ENCODE results near the gene UBTF. TPM values are rescaled to one million over a fixed set of nuclear protein-coding genes. Genes with fewer than 3 reads are reported as not detected.

UBTF gene
- total RNA-seq, 6 experiments from 2014 or later = 58.6 to 69.1 (median 65.6) TPM

DNA sequence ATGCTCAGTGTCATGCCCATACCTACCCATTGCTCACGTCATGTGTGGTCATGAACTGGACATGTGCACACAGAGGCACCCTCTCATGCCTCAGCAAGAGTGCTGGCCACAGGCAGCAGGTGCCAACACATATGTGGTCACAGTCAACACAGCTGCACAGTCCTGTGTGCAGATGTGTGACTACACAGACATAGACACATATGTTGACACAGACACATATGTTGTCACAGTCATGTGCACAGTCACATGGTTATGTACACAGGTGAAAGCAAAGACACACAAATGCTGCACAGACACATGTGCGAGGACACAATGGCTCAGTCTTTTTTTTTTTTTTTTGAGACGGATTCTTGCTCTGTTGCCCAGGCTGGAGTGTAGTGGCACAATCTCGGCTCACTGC lies 37.2 kb upstream of the UBTF start:
- Mint-ChIP-seq H3K9me3 (no peaks in the 10 kb centered on the region), H3K4me1 (ENCODE audit: low read depth) (no peaks in the 10 kb centered on the region), H3K27me3 (ENCODE audit: insufficient read depth) (peaks cover 31% of the 10 kb centered on the region), H3K27ac (no peak overlapping the region), H3K36me3 (ENCODE audit: low read depth) (no peaks in the 10 kb centered on the region), H3K4me3 (no peak overlapping the region)
- DNase-seq = no peak
- no peak for TF ChIP-seq CTCF (IDR thresholded peaks at IDR 0.05)

GRCh38 chr17:44255915-44256314 lies 36.4 kb upstream of the UBTF start:
- no peak for TF ChIP-seq CTCF (IDR thresholded peaks at IDR 0.05)
- Mint-ChIP-seq H3K4me3 (no peak overlapping the region), H3K36me3 (ENCODE audit: low read depth) (no peaks in the 10 kb centered on the region), H3K4me1 (ENCODE audit: low read depth) (no peaks in the 10 kb centered on the region), H3K27me3 (ENCODE audit: insufficient read depth) (peaks cover 31% of the 10 kb centered on the region), H3K27ac (no peak overlapping the region), H3K9me3 (no peaks in the 10 kb centered on the region)
- no peak for DNase-seq

DNA sequence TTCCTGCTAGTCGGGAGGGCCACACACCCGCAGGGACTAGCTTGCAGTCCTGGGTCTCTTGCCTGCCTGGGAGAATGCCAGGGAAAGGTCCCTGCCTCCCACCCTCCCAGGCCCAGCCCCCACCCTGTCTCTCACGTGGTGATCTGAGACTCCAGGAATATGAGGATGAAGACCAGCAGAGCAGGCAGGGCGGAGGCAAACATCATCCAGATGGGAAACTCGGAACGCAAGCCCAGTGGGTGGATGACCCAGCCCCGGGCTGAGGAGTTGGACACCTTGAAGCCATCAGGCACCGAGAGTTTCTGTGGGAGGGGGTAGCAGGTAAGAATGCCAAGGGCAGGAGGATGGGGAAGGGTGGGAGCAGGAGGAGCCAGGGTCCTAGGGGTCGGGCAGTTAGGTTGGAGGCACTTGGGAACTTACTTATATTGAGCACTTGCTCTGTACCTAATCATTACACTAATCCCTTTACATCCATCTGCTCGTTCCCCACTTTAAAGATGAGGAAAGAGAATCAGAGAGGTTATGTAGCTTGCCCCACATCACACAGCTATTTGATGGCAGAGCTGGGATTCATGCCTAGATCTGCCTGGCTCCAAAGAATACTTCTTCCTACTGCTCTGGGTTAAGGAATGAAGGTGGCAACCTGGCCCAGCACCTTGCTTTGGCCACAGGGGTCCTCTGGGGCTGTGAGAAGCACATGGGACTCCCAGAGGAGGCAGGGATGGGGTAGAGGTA lies 35.1 kb upstream of the UBTF start:
- no peaks in the 10 kb centered on the region for H3K9me3 Mint-ChIP-seq
- H3K4me3 Mint-ChIP-seq = no peak overlapping the region
- no peak for TF ChIP-seq CTCF (IDR thresholded peaks at IDR 0.05)
- H3K27me3 Mint-ChIP-seq (ENCODE audit: insufficient read depth) = peaks cover 32% of the 10 kb centered on the region
- DNase-seq = no peak
- no peak overlapping the region for H3K27ac Mint-ChIP-seq
- no peaks in the 10 kb centered on the region for H3K36me3 Mint-ChIP-seq (ENCODE audit: low read depth)
- no peaks in the 10 kb centered on the region for H3K4me1 Mint-ChIP-seq (ENCODE audit: low read depth)

GRCh38 chr17:44253006-44253405 lies 33.5 kb upstream of the UBTF start:
- peaks cover 36% of the 10 kb centered on the region for H3K27me3 Mint-ChIP-seq (ENCODE audit: insufficient read depth)
- H3K9me3 Mint-ChIP-seq = no peaks in the 10 kb centered on the region
- H3K27ac Mint-ChIP-seq = no peak overlapping the region
- no peaks in the 10 kb centered on the region for H3K4me1 Mint-ChIP-seq (ENCODE audit: low read depth)
- DNase-seq = no peak
- TF ChIP-seq CTCF (IDR thresholded peaks at IDR 0.05) = no peak
- H3K4me3 Mint-ChIP-seq = no peak overlapping the region
- no peaks in the 10 kb centered on the region for H3K36me3 Mint-ChIP-seq (ENCODE audit: low read depth)

DNA sequence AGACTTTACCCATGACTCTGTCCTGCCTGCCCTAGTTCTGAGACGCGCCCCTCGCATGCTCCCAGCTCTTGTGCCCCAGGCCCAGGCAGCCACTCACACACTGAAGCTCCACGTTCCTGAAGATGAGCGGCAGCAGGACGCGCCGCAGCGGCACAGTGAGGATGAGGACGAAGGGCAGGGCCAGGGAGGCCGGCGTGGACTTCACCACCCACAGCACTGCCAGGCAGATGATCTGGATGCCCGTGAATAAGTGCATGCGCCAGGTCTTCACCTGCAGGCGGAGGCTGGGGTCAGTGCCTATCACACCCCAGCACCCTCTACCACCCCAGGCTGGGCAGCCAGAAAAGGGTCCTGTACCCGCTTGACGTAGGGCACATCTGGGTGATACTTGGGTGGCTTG lies 31.6 kb upstream of the UBTF start:
- DNase-seq = no peak
- TF ChIP-seq CTCF (IDR thresholded peaks at IDR 0.05) = no peak
- Mint-ChIP-seq H3K4me3 (no peak overlapping the region), H3K27me3 (ENCODE audit: insufficient read depth) (peaks cover 20% of the 10 kb centered on the region), H3K4me1 (ENCODE audit: low read depth) (no peaks in the 10 kb centered on the region), H3K27ac (no peak overlapping the region), H3K36me3 (ENCODE audit: low read depth) (no peaks in the 10 kb centered on the region), H3K9me3 (no peaks in the 10 kb centered on the region)

Data from HFFc6 (cell line).